MCF 10A (cell line): ENCODE results near the gene JAM2. TPM values are rescaled to one million over a fixed set of nuclear protein-coding genes. Genes with fewer than 3 reads are reported as not detected.

Experiments used
- BruUV-seq: library from RNA; stranded (reverse); fragments of 400-500 nt; replicated peaks from 2 replicates; lab custom pipeline; 2021; lab: Mats Ljungman, UMichigan
- CTCF ChIA-PET: fragments of 300-600 bp; sonication (Branson Sonifier 250); formaldehyde crosslinking; extraction: SDS; loops from one replicate; lab custom pipeline; 2021; ENCODE audit warnings: antibody characterized with exemption, inconsistent platforms; lab: Yijun Ruan, JAX
- POLR2A ChIA-PET: fragments of 300-600, 350-650 bp; sonication (Branson Sonifier 250); formaldehyde crosslinking; extraction: SDS; loops from one replicate; lab custom pipeline; 2020; ENCODE audit warnings: antibody characterized with exemption, inconsistent platforms; lab: Yijun Ruan, JAX
- DNase-seq: peaks from one replicate; pipeline ENCODE4 v3.0.0-alpha.2; 2018; ENCODE audit not compliant: unreplicated experiment
- H3K27ac Mint-ChIP-seq: one replicate; pipeline ENCODE4 v1.8.0; 2022; ENCODE audit warnings: mild to moderate bottlenecking, low read depth, mixed read lengths; ENCODE audit not compliant: unreplicated experiment
- H3K27me3 Mint-ChIP-seq: one replicate; pipeline ENCODE4 v1.8.0; 2022; ENCODE audit warnings: mixed read lengths; ENCODE audit not compliant: insufficient read depth, unreplicated experiment
- H3K36me3 Mint-ChIP-seq: one replicate; pipeline ENCODE4 v1.8.0; 2022; ENCODE audit warnings: mild to moderate bottlenecking, moderate library complexity, mixed read lengths; ENCODE audit not compliant: insufficient read depth, unreplicated experiment
- H3K4me1 Mint-ChIP-seq: one replicate; pipeline ENCODE4 v1.8.0; 2022; ENCODE audit warnings: mixed read lengths; ENCODE audit not compliant: insufficient read depth, unreplicated experiment
- H3K4me3 Mint-ChIP-seq: one replicate; pipeline ENCODE4 v1.8.0; 2022; ENCODE audit warnings: mild to moderate bottlenecking, moderate library complexity, mixed read lengths; ENCODE audit not compliant: unreplicated experiment
- H3K9me3 Mint-ChIP-seq: one replicate; pipeline ENCODE4 v1.8.0; 2022; ENCODE audit warnings: mixed read lengths; ENCODE audit not compliant: unreplicated experiment
- CTCF ChIP-seq: fragments of 200-600 bp; IDR thresholded peaks from one replicate; pipeline ENCODE4 v1.8.0; 2022; ENCODE audit warnings: antibody characterized with exemption, mild to moderate bottlenecking; ENCODE audit not compliant: unreplicated experiment
- intact Hi-C: fragments of 100-400 bp; cut with micrococcal nuclease; formaldehyde crosslinking; loops from 2 replicates; pipeline ENCODE4 v1.14.1; 2022
- total RNA-seq: library from RNA; stranded (reverse); gene quantifications from 2 replicates; pipeline ENCODE4 v1.2.3, GENCODE V29; 2022

Gene JAM2
- total RNA-seq, 1 experiment from 2014 or later = 0.07 TPM

DNA sequence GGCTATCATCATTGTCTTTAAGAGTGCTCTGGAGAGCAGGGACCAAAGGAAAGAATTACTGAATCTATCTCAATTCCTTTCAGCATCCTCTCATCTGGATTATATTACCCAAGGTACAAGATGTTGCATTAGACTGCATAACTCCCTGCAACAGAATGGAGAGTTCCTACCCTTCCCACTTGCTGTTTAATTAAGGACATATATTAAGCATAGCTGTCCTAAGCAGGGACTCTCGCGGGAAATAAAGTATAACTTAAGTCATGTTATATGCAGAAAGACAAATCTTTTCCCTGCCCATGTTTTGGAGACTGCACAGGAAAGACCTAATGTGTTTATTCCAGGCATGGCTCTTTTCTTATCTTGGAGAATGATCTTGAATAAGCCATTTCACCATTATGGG is 6.8 kb upstream of the JAM2 start:
- H3K4me1 Mint-ChIP-seq = no peaks in the 10 kb centered on the region
- intact Hi-C loops = no loop called here
- BruUV-seq = no TSS peak
- no peak for TF ChIP-seq CTCF
- no peaks in the 10 kb centered on the region for H3K27me3 Mint-ChIP-seq
- H3K9me3 Mint-ChIP-seq = no peaks in the 10 kb centered on the region
- no peak for DNase-seq
- CTCF ChIA-PET = interaction anchor here (0.7 kb wide), 1 partner anchor 24 kb away, joined by 3 read pairs; no protein-coding TSS in a partner anchor
- no peaks in the 10 kb centered on the region for H3K36me3 Mint-ChIP-seq
- POLR2A ChIA-PET = no interaction called here
- H3K27ac Mint-ChIP-seq = no peak overlapping the region
- no peak overlapping the region for H3K4me3 Mint-ChIP-seq

DNA sequence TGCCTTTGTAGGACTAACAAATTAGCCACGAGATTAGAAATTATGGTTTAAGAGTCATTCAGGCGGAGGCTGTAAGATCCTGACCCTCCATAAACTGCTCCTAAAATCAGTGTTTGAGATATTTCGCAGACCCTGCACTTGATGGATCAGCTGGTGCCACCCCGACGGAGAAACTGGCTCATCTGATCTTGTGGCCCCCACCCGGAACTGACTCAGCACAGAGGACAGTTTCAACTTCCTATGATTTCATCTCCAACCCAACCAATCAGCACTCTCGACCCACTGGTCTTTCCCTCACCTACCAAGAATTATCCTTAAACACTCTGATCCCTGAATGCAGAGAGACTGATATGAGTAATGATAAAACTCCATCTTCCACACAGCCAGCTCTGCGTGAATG is 3.7 kb upstream of the JAM2 start:
- H3K4me1 Mint-ChIP-seq = peaks cover 8% of the 10 kb centered on the region
- H3K27me3 Mint-ChIP-seq = peaks cover 19% of the 10 kb centered on the region
- CTCF ChIA-PET = interaction anchor here (1.6 kb wide), 1 partner anchor 27 kb away, joined by 5 read pairs; no protein-coding TSS in a partner anchor
- DNase-seq = no peak
- no TSS peak for BruUV-seq
- no peak overlapping the region for H3K27ac Mint-ChIP-seq
- intact Hi-C loops = no loop called here
- POLR2A ChIA-PET = no interaction called here
- no peaks in the 10 kb centered on the region for H3K36me3 Mint-ChIP-seq
- H3K4me3 Mint-ChIP-seq = no peak overlapping the region
- no peaks in the 10 kb centered on the region for H3K9me3 Mint-ChIP-seq
- TF ChIP-seq CTCF = no peak

DNA sequence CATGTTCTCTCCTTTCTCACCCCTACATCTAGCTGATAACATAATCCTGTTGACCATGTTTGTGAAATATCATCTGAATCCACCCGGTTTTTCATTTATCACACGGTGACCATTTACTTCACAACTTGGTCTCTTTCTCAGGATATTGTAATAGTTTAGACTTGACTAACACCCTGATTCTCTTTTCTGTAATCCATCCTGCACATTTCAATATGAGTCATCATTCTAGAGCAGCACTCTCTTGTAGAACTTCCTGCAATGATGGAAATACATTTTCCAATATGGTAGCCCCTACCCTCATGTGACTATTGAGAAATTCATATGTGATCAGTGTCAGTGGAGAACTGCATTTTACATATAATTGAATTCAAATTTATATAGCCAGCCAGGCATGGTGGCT is 2.3 kb upstream of the JAM2 start:
- H3K4me3 Mint-ChIP-seq = no peak overlapping the region
- no peak for DNase-seq
- ChIA-PET CTCF (interaction anchor here (0.7 to 1.6 kb wide), 3 partner anchors 10 to 35 kb away, joined by 4 to 6 read pairs (median 5); no protein-coding TSS in a partner anchor), POLR2A (interaction anchor here (1.0 kb wide), 1 partner anchor 28 kb away, joined by 3 read pairs; no protein-coding TSS in a partner anchor)
- H3K4me1 Mint-ChIP-seq = peaks cover 15% of the 10 kb centered on the region
- intact Hi-C loops = no loop called here
- no peak for TF ChIP-seq CTCF
- H3K9me3 Mint-ChIP-seq = no peaks in the 10 kb centered on the region
- H3K36me3 Mint-ChIP-seq = no peaks in the 10 kb centered on the region
- H3K27ac Mint-ChIP-seq = no peak overlapping the region
- BruUV-seq = no TSS peak
- H3K27me3 Mint-ChIP-seq = peaks cover 31% of the 10 kb centered on the region

- no peak for TF ChIP-seq CTCF
- BruUV-seq = no TSS peak
- Mint-ChIP-seq H3K4me3 (peak overlapping the region; percentile 67), H3K27ac (no peak overlapping the region), H3K27me3 (peaks cover 31% of the 10 kb centered on the region), H3K36me3 (no peaks in the 10 kb centered on the region), H3K4me1 (peaks cover 15% of the 10 kb centered on the region), H3K9me3 (no peaks in the 10 kb centered on the region)
- DNase-seq = no peak
- intact Hi-C loops = no loop called here
- POLR2A ChIA-PET = interaction anchor here (0.7 to 0.9 kb wide), 4 partner anchors 16 to 1026 kb away, joined by 4 to 6 read pairs (median 4); no protein-coding TSS in a partner anchor
- CTCF ChIA-PET = interaction anchor here (0.7 to 1.8 kb wide), 2 partner anchors 30 to 60 kb away, joined by 5 to 8 read pairs; no protein-coding TSS in a partner anchor
Observed at GRCh38 chr21:25637851-25638659, 1.0 kb upstream of the JAM2 start.
